Nephron progenitor cell (in vitro differentiated cells): Measurements from ENCODE around the gene KCTD17.

Experiments
- DNase-seq: peaks from one replicate; pipeline ENCODE4 v3.0.0; 2021
- H3K27ac Mint-ChIP-seq: 2 replicates; pipeline ENCODE4 v1.8.0; 2021; ENCODE audit warnings: mild to moderate bottlenecking, moderate library complexity, mixed read lengths
- H3K27me3 Mint-ChIP-seq: 2 replicates; pipeline ENCODE4 v1.8.0; 2021; ENCODE audit warnings: mild to moderate bottlenecking, low read depth, mixed read lengths; ENCODE audit not compliant: poor library complexity
- H3K36me3 Mint-ChIP-seq: 2 replicates; pipeline ENCODE4 v1.8.0; 2021; ENCODE audit warnings: low read depth, mixed read lengths
- H3K4me1 Mint-ChIP-seq: 2 replicates; pipeline ENCODE4 v1.8.0; 2021; ENCODE audit warnings: mixed read lengths
- H3K4me3 Mint-ChIP-seq: 2 replicates; pipeline ENCODE4 v1.8.0; 2021; ENCODE audit warnings: mild to moderate bottlenecking, moderate library complexity, mixed read lengths
- H3K9me3 Mint-ChIP-seq: 2 replicates; pipeline ENCODE4 v1.8.0; 2021; ENCODE audit warnings: mild to moderate bottlenecking, moderate library complexity, mixed read lengths
- TF ChIP-seq, protein P1 (sequence below): fragments of 200-600 bp; sonication (generic); IDR thresholded peaks from 2 replicates; pipeline ENCODE4 v1.5.0; 2021; ENCODE audit warnings: antibody characterized with exemption

KCTD17 gene, protein sequence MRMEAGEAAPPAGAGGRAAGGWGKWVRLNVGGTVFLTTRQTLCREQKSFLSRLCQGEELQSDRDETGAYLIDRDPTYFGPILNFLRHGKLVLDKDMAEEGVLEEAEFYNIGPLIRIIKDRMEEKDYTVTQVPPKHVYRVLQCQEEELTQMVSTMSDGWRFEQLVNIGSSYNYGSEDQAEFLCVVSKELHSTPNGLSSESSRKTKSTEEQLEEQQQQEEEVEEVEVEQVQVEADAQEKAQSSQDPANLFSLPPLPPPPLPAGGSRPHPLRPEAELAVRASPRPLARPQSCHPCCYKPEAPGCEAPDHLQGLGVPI

GRCh38 chr22:37051391-37052385 lies at the start of gene KCTD17:
KCTD17 (plus strand) TSS chr22:37051742; CDS start chr22:37051761, 19 bp downstream.
- Mint-ChIP-seq H3K27me3 (peaks cover 6% of the 10 kb centered on the region), H3K4me1 (peaks cover 19% of the 10 kb centered on the region), H3K27ac (peak within 1 kb of the TSS; percentile 13), H3K4me3 (peak within 1 kb of the TSS; percentile 88), H3K9me3 (no peaks in the 10 kb centered on the region), H3K36me3 (no peaks in the 10 kb centered on the region)
- TF ChIP-seq, protein P1, sequence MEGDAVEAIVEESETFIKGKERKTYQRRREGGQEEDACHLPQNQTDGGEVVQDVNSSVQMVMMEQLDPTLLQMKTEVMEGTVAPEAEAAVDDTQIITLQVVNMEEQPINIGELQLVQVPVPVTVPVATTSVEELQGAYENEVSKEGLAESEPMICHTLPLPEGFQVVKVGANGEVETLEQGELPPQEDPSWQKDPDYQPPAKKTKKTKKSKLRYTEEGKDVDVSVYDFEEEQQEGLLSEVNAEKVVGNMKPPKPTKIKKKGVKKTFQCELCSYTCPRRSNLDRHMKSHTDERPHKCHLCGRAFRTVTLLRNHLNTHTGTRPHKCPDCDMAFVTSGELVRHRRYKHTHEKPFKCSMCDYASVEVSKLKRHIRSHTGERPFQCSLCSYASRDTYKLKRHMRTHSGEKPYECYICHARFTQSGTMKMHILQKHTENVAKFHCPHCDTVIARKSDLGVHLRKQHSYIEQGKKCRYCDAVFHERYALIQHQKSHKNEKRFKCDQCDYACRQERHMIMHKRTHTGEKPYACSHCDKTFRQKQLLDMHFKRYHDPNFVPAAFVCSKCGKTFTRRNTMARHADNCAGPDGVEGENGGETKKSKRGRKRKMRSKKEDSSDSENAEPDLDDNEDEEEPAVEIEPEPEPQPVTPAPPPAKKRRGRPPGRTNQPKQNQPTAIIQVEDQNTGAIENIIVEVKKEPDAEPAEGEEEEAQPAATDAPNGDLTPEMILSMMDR: no peak
- peak; percentile 74 for DNase-seq

GRCh38 chr22:37001826-37002225 lies 49.7 kb upstream of the KCTD17 start:
- Mint-ChIP-seq H3K27me3 (peaks cover 23% of the 10 kb centered on the region), H3K36me3 (no peaks in the 10 kb centered on the region)

DNA sequence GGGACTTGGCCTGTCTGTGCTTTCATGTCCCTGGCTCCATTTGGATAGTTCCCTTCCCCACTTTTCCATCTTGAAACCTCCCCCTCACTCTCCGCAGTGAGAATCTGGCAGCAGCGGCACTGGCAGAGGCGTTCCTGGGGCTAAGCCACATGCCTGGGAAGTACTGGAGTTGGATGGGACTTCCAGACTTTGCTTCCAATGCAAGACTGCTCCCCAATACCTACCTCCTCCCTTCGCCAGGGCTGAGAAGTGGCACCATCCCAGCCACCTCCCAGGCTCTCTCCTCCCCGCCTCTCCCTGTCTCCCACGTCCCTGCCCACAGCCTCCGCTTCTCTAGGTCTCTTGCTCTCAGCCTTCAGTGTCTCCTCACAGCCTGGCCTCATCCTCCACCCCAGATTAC lies 48.9 kb upstream of the KCTD17 start:
- Mint-ChIP-seq H3K4me3 (no peak overlapping the region), H3K27ac (no peak overlapping the region), H3K36me3 (no peaks in the 10 kb centered on the region), H3K27me3 (peaks cover 21% of the 10 kb centered on the region), H3K9me3 (peaks cover 3% of the 10 kb centered on the region), H3K4me1 (peaks cover 25% of the 10 kb centered on the region)
- no peak for DNase-seq
- TF ChIP-seq, protein P1: no peak

More at GRCh38 chr22:37001826-37002225, 49.7 kb upstream of the KCTD17 start:
- no peak overlapping the region for H3K4me3 Mint-ChIP-seq
- H3K9me3 Mint-ChIP-seq: peaks cover 3% of the 10 kb centered on the region
- no peak overlapping the region for H3K27ac Mint-ChIP-seq
- TF ChIP-seq, protein P1: no peak
- peaks cover 21% of the 10 kb centered on the region for H3K4me1 Mint-ChIP-seq
- no peak for DNase-seq

GRCh38 chr22:37007651-37008050 lies 43.9 kb upstream of the KCTD17 start:
- DNase-seq: no peak
- Mint-ChIP-seq H3K27me3 (peaks cover 17% of the 10 kb centered on the region), H3K4me1 (peaks cover 28% of the 10 kb centered on the region), H3K36me3 (no peaks in the 10 kb centered on the region), H3K4me3 (no peak overlapping the region), H3K9me3 (peaks cover 3% of the 10 kb centered on the region), H3K27ac (no peak overlapping the region)
- TF ChIP-seq, protein P1: no peak

- no peak for DNase-seq
- Mint-ChIP-seq H3K4me3 (no peak overlapping the region), H3K9me3 (peaks cover 3% of the 10 kb centered on the region)
Observed at GRCh38 chr22:37008365-37008764, 43.2 kb upstream of the KCTD17 start.

More at GRCh38 chr22:37008365-37008764, 43.2 kb upstream of the KCTD17 start:
- TF ChIP-seq, protein P1: no peak
- Mint-ChIP-seq H3K36me3 (no peaks in the 10 kb centered on the region), H3K27me3 (peaks cover 13% of the 10 kb centered on the region), H3K4me1 (peaks cover 21% of the 10 kb centered on the region), H3K27ac (no peak overlapping the region)
